Vagina (tissue), 2 donors: ENCODE measurements around the gene ERMP1. TPM values are rescaled to one million over a fixed set of nuclear protein-coding genes. Genes with fewer than 3 reads are reported as not detected.

ENCODE experiments used
- DNase-seq, 2 donors: peaks; one replicate each; pipeline ENCODE4 v3.0.0-alpha.2; 2017; ENCODE audit errors: extremely low spot score in 2 of 2
- H3K27ac ChIP-seq: fragments of 200-600 bp; sonication (generic); one replicate; pipeline ENCODE4 v1.5.1; 2019
- H3K27me3 ChIP-seq: fragments of 200-600 bp; sonication (generic); one replicate; pipeline ENCODE4 v1.5.1; 2019
- H3K36me3 ChIP-seq, 2 donors: fragments of 200-600 bp; sonication (generic); one replicate each; pipeline ENCODE4 v1.5.1; 2017 to 2019
- H3K4me1 ChIP-seq: fragments of 200-600 bp; sonication (generic); one replicate; pipeline ENCODE4 v1.5.1; 2019
- H3K4me3 ChIP-seq, 2 donors: fragments of 200-600 bp; sonication (generic); 1 replicate in 1 of 2; 2 replicates in 1 of 2; pipeline ENCODE4 v1.5.1; 2016 to 2019
- H3K9me3 ChIP-seq: fragments of 200-600 bp; sonication (generic); one replicate; pipeline ENCODE4 v1.5.1; 2019
- POLR2A ChIP-seq, 2 donors: fragments of 450-650 bp; IDR thresholded peaks; one replicate each; pipeline ENCODE4 v1.6.1; 2017; ENCODE audit warnings: antibody characterized with exemption in 2 of 2, mild to moderate bottlenecking in 2 of 2, moderate library complexity in 2 of 2
- POLR2AphosphoS5 ChIP-seq, 2 donors: sonication (generic); formaldehyde crosslinking; IDR thresholded peaks; one replicate each; pipeline ENCODE4 v1.9.0; 2017; ENCODE audit warnings: antibody characterized with exemption in 2 of 2, mild to moderate bottlenecking in 2 of 2, low read depth in 1 of 2; ENCODE audit not compliant: insufficient read depth in 1 of 2
- intact Hi-C: fragments of 100-400 bp; cut with DNase I; formaldehyde crosslinking; loops from one replicate; pipeline ENCODE4 v1.15.1; 2023
- total RNA-seq: library from RNA; depleted of rRNA; stranded (reverse); fragments of >200 nt; gene quantifications from one replicate; pipeline ENCODE4 v1.2.3, GENCODE V29; 2016
- TF ChIP-seq, protein P1 (sequence below), 3 experiments: fragments of 450-650 bp in 2 of 3; fragments of 200-600 bp in 1 of 3; sonication (generic) in 1 of 3; IDR thresholded peaks; one replicate each; pipeline ENCODE4 v1.5.1; 2017 to 2019; ENCODE audit warnings: antibody characterized with exemption in 3 of 3, mild to moderate bottlenecking in 2 of 3, moderate library complexity in 2 of 3

The ERMP1 gene
- total RNA-seq, 1 donor from 2014 or later, result 15.5 TPM

DNA sequence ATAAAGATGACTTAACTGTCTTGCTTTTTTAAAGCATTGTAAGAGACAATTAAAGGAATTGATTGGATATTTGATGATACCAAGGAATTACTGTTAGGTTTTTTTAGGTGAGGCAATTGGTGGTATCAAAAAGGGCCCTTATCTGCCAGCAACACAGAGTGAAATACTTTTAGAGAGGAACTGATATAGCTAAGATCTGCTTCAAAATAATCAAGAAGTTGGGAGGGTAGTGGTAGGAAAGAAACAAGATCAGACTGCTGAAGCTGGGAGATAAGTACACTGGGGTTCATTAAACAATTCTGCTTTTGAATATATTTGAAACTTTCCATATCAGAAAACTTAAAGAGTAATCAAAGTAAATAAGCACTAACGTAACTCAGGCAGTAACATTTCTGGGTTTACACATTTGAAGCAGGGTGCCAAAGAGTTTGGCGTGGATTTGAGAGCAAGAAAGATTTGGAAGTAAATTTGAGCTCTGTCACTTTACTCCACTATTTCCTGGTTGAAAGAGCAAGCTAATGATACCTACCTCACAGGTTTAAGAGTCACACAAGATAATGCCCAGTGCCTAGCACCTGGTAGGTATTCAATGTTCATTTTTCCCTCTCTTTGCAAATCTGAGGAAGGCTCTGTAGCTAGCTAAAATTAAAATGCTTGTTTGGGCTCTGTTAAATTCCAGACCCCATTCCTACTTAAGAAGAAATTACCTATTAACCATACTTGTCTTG is 6.9 kb downstream of the ERMP1 start:
- intact Hi-C loops, result no loop called here
- TF ChIP-seq POLR2A (IDR thresholded peaks at IDR 0.05) (no peak), POLR2AphosphoS5 (IDR thresholded peaks at IDR 0.05; ENCODE audit: insufficient read depth in 1 of 2, low read depth in 1 of 2) (no peak)
- TF ChIP-seq, protein P1, sequence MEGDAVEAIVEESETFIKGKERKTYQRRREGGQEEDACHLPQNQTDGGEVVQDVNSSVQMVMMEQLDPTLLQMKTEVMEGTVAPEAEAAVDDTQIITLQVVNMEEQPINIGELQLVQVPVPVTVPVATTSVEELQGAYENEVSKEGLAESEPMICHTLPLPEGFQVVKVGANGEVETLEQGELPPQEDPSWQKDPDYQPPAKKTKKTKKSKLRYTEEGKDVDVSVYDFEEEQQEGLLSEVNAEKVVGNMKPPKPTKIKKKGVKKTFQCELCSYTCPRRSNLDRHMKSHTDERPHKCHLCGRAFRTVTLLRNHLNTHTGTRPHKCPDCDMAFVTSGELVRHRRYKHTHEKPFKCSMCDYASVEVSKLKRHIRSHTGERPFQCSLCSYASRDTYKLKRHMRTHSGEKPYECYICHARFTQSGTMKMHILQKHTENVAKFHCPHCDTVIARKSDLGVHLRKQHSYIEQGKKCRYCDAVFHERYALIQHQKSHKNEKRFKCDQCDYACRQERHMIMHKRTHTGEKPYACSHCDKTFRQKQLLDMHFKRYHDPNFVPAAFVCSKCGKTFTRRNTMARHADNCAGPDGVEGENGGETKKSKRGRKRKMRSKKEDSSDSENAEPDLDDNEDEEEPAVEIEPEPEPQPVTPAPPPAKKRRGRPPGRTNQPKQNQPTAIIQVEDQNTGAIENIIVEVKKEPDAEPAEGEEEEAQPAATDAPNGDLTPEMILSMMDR (IDR thresholded peaks at IDR 0.05), result no peak
- Histone ChIP-seq H3K36me3 (peaks cover 0 to 14% of the 10 kb centered on the region in 2 donors), H3K4me1 (peaks cover 4% of the 10 kb centered on the region), H3K4me3 (no peak overlapping the region), H3K9me3 (no peaks in the 10 kb centered on the region), H3K27ac (no peak overlapping the region), H3K27me3 (no peaks in the 10 kb centered on the region)
- DNase-seq, result no peak

DNA sequence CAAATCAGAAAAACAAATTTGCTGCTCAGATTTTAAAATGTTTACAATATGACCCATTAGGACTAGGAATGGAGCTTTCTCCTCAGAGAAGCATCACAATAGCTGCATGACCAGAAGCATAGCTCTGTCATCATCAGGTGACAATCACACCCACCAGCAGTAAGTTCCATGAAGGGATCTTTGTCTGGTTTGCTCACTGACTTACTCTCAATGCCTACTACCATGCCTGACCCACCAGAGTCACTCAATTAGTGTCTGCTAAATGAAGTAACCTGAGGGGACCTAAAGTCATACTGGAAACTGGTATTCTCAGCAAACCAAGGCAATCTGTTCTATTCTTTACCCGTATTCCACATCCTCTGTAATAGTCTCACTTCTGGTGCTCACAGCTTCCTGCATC is 7.7 kb downstream of the ERMP1 start:
- TF ChIP-seq POLR2A (IDR thresholded peaks at IDR 0.05) (no peak), POLR2AphosphoS5 (IDR thresholded peaks at IDR 0.05; ENCODE audit: insufficient read depth in 1 of 2, low read depth in 1 of 2) (no peak)
- TF ChIP-seq, protein P1 (IDR thresholded peaks at IDR 0.05), result no peak
- peaks cover 0 to 14% of the 10 kb centered on the region in 2 donors for H3K36me3 ChIP-seq
- no peak overlapping the region for H3K27ac ChIP-seq
- DNase-seq, result no peak
- H3K9me3 ChIP-seq, result no peaks in the 10 kb centered on the region
- H3K4me3 ChIP-seq, result no peak overlapping the region
- no peaks in the 10 kb centered on the region for H3K4me1 ChIP-seq
- intact Hi-C loops, result no loop called here
- H3K27me3 ChIP-seq, result no peaks in the 10 kb centered on the region

DNA sequence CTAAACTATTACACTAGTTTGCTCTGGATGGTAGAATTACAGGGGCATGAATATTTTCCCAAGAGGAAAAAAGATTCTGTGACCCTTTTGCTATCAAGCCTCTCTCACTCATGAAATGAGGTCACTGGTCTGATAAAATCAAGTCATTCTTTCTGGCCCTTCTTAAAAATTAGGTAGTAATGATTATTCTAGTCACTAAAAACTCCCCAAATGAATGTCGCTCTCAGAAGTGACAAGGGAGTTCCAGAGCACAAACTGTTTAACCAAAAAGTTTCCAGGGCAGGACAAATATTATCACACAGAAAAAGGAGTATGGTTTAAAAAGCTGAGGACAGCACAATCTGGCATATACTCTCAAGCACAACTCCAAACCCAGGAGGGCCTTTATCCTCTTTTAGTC is 12.5 kb downstream of the ERMP1 start:
- Histone ChIP-seq H3K36me3 (peaks cover 0 to 19% of the 10 kb centered on the region in 2 donors), H3K4me1 (no peaks in the 10 kb centered on the region), H3K9me3 (no peaks in the 10 kb centered on the region), H3K4me3 (no peak overlapping the region), H3K27ac (no peak overlapping the region), H3K27me3 (no peaks in the 10 kb centered on the region)
- TF ChIP-seq POLR2AphosphoS5 (IDR thresholded peaks at IDR 0.05; ENCODE audit: insufficient read depth in 1 of 2, low read depth in 1 of 2) (no peak), POLR2A (IDR thresholded peaks at IDR 0.05) (no peak)
- TF ChIP-seq, protein P1 (IDR thresholded peaks at IDR 0.05), result no peak
- no peak for DNase-seq
- intact Hi-C loops, result no loop called here

DNA sequence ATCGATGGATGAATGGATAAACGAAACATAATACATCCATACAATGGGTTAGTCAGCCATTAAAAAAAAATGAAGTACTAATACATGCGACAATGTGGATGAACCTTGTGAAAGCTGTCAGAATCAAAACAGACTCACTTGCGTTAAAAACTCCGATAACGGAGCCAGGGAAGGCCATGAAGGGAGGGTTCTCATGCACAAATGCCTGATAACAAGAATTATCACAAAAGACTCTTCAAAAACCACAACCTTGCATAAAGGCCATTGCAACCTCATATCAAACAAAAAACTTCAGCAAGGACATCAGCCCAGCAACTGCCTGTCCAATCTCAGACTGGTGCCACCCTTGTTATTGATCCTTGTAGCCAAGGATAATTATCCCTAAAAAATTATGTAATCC is 13.7 kb downstream of the ERMP1 start:
- DNase-seq, result no peak
- Histone ChIP-seq H3K27ac (no peak overlapping the region), H3K9me3 (no peaks in the 10 kb centered on the region), H3K36me3 (peaks cover 0 to 13% of the 10 kb centered on the region in 2 donors), H3K4me1 (no peaks in the 10 kb centered on the region), H3K4me3 (no peak overlapping the region), H3K27me3 (no peaks in the 10 kb centered on the region)
- intact Hi-C loops, result no loop called here
- TF ChIP-seq, protein P1 (IDR thresholded peaks at IDR 0.05), result no peak

DNA sequence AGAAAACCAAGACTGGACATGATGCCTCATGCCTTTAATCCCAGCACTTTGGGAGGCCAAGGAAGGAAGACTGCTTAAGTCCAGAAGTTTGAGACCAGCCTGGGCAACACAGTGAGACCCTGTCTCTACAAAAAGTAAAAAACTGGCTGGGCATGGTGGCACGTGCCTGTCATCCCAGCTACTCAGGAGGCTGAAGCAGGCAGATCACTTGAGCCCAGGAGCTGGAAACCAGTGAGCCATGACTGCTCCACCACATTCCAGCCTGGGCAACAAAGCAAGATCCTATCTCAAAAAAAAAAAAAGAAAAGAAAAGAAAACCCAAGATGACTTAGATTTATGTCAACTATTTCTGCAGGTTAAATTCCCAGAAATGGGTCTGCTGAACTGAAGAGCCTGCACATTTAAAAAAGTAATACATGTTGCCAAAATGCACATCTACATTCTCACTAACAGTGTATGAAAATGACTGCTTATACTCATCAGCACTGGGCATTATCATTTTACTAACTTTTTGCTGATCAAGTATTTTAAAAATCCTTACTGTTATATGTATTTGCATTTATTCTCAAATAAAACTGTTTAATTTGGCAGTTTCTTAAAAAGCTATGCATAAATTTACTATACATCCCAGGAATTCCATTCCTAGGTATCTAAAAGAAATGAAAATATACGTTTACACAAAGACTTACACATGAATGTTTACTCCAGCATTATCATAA is 14.3 kb downstream of the ERMP1 start:
- Histone ChIP-seq H3K4me1 (no peaks in the 10 kb centered on the region), H3K9me3 (no peaks in the 10 kb centered on the region), H3K27me3 (no peaks in the 10 kb centered on the region), H3K27ac (no peak overlapping the region), H3K4me3 (no peak overlapping the region), H3K36me3 (peaks cover 0 to 7% of the 10 kb centered on the region in 2 donors)
- TF ChIP-seq POLR2AphosphoS5 (IDR thresholded peaks at IDR 0.05; ENCODE audit: insufficient read depth in 1 of 2, low read depth in 1 of 2) (no peak), POLR2A (IDR thresholded peaks at IDR 0.05) (no peak)
- TF ChIP-seq, protein P1 (IDR thresholded peaks at IDR 0.05), result no peak
- intact Hi-C loops, result no loop called here
- DNase-seq, result no peak
